ENCODE measurements around the gene PELO.

PELO gene

GRCh38 chr5:52759331-52759730 is 28.4 kb upstream of the PELO start:
- H3K4me3 ChIP-seq (ENCODE audit: control insufficient read depth, low read depth, low read length) = no peak overlapping the region
- TF ChIP-seq CTCF (IDR thresholded peaks at IDR 0.05; ENCODE audit: control insufficient read depth, insufficient read depth, low read depth, low read length, missing control alignments) = no peak
- DNase-seq (ENCODE audit: low read depth) = no peak

DNA sequence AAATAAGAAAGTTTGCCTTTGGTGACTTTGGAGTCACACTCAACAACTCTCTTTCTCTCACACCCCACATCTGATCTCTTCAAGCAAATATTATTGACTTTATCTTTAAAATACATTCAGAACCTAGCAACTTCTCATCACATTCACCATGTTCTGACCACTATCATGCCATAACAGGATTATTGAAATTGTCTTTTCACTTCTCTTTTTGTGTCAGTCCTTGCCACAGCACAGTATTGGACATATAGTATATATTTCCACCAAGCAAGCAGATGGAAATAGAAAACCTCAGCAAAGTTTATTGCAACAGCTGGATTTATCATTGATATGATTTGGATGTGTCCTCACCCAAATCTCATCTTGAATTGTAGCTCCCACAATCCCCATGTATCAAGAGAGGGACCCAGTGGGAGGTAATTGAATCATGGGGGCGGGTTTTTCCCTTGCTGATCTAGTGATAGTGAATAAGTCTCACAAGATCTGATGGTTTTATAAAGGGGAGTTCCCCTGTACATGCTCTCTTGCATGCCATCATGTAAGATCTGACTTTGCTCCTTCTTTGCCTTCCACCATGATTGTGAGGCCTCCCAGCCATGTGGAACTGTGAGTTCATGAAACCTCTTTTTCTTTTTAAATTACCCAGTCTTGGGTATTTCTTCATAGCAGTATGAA is 26.9 kb upstream of the PELO start:
- no peak overlapping the region for H3K4me3 ChIP-seq (ENCODE audit: control insufficient read depth, low read depth, low read length)
- TF ChIP-seq CTCF (IDR thresholded peaks at IDR 0.05; ENCODE audit: control insufficient read depth, insufficient read depth, low read depth, low read length, missing control alignments) = no peak
- no peak for DNase-seq (ENCODE audit: low read depth)

GRCh38 chr5:52767217-52767743 is 20.4 kb upstream of the PELO start:
- TF ChIP-seq CTCF (IDR thresholded peaks at IDR 0.05; ENCODE audit: control insufficient read depth, insufficient read depth, low read depth, low read length, missing control alignments) = no peak
- H3K4me3 ChIP-seq (ENCODE audit: control insufficient read depth, low read depth, low read length) = no peak overlapping the region
- DNase-seq (ENCODE audit: low read depth) = no peak

DNA sequence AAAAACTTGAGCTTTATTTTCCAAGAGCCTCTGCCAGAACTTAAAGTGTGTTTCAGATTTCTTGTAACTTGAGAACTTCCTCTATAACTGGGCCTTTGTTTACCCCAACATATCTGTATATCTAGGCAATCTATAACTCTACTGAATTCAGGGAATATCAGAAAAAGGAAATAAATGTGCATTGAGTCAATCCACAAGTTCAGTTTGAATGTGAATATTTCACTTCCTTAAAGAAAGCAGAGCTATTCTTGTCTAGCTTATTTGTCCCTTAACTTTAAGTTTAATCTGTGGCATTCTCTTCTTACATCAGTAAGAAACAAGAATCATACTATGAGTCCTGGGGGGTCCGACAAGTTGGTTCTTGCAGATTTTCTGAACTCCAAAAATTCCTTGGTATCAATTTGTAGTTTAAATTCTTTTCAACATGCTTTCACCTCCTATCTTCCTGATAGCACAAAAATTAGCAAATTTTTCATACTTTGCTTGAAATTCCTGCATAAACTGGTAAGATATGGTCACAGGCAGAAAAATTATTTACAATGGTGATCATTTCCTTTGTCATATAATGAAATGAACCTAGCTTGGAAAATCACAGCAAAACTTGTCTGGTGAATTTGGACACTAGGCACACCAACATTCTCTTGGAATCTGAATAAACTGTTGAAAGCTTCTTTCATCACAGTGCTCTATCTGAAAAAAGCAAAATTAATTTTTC is 19.8 kb upstream of the PELO start:
- no peak for TF ChIP-seq CTCF (IDR thresholded peaks at IDR 0.05; ENCODE audit: control insufficient read depth, insufficient read depth, low read depth, low read length, missing control alignments)
- no peak overlapping the region for H3K4me3 ChIP-seq (ENCODE audit: control insufficient read depth, low read depth, low read length)

GRCh38 chr5:52769061-52769460 is 18.7 kb upstream of the PELO start:
- no peak overlapping the region for H3K4me3 ChIP-seq (ENCODE audit: control insufficient read depth, low read depth, low read length)
- no peak for DNase-seq (ENCODE audit: low read depth)
- no peak for TF ChIP-seq CTCF (IDR thresholded peaks at IDR 0.05; ENCODE audit: control insufficient read depth, insufficient read depth, low read depth, low read length, missing control alignments)

More for the DNA sequence above, 19.8 kb upstream of the PELO start:
- DNase-seq (ENCODE audit: low read depth) = no peak

DNA sequence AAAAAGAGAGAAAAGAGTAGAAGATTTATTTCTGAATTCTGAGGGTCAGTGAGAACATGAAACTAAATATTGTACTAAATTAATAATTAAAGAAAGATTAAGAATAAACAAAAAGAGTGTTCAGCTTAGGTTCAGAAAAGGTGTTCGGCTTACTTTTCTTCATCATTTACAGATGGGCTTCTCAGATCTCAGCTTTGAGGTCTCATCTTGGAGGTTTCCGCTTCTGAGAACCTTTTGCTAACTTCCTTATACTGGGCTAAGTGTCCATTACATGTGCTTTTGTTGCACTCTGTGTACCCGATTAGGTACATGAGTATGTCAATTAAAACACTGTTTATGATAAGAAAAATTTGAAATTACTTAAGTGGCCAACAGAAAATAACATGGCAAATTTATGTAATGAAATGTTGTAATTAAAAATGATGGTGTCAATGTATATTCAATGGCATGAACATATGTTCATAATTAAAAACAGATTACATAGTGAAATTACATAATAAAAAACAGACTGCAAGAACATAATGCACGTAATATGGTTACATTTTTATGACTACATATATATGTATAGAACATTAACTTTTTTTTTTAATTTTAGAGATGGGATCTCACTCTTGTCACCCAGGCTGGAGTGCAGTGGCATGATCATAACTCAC is 17.3 kb upstream of the PELO start:
- no peak for DNase-seq (ENCODE audit: low read depth)
- no peak for TF ChIP-seq CTCF (IDR thresholded peaks at IDR 0.05; ENCODE audit: control insufficient read depth, insufficient read depth, low read depth, low read length, missing control alignments)

More for the DNA sequence above, 17.3 kb upstream of the PELO start:
- no peak overlapping the region for H3K4me3 ChIP-seq (ENCODE audit: control insufficient read depth, low read depth, low read length)
